Kidney epithelial cell (primary cell): ENCODE measurements around the gene GLCE. TPM values are rescaled to one million over a fixed set of nuclear protein-coding genes. Genes with fewer than 3 reads are reported as not detected.

Source experiments
- DNase-seq: peaks from one replicate; pipeline ENCODE4 v3.0.0-alpha.2; 2010; ENCODE audit warnings: low read depth
- H3K27me3 ChIP-seq: 2 replicates; pipeline ENCODE4 v1.6.0; 2011; ENCODE audit warnings: low read length; ENCODE audit not compliant: control insufficient read depth, insufficient read depth
- H3K36me3 ChIP-seq: 2 replicates; pipeline ENCODE4 v1.5.1; 2011; ENCODE audit warnings: low read length; ENCODE audit not compliant: control insufficient read depth, insufficient read depth
- H3K4me3 ChIP-seq: 2 replicates; pipeline ENCODE4 v1.5.1; 2011; ENCODE audit warnings: low read depth, mild to moderate bottlenecking, control low read depth, low read length
- total RNA-seq: library from RNA; depleted of rRNA; stranded (reverse); fragments of >200 nt; gene quantifications from 2 replicates; pipeline ENCODE4 v1.2.3, GENCODE V29; 2015
- TF ChIP-seq, protein P1 (sequence below): IDR thresholded peaks from 2 replicates; pipeline ENCODE4 v1.5.1; 2011; ENCODE audit warnings: mild to moderate bottlenecking, moderate library complexity, low read length, control low read depth, inconsistent platforms; ENCODE audit not compliant: insufficient read depth, poor library complexity, severe bottlenecking

Gene GLCE
- total RNA-seq, 1 donor from 2014 or later: 11.0 TPM

DNA sequence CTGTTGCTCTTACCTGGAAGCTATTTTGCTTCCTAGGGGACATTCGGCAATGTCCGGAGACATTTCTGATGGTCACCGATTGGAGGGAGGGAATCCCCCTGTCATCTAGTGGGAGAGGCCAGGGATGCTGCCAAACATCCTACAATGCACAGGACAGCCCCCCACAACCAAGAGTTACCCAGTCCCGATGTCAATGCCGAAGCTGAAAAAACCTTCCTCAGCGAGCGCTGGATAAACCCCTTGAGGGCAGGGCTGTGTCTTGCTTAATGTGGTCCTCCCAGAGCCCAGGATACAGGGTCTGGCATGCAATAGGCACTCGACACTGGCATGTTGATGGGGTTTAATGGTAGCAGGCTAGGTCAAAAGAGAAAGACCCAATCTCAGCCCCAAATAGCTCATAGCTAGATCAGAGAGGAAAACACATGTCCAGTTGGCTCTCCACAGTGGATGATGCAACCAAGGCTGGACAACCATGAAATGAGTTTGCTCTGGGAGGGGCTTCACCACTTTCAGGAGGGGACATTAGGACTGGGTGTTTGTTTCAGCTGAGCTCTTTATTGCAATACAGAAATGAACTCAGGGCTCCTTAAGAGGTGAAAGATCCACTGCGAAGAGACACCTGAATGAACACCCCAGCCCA, 121.8 kb downstream of the GLCE start:
- Histone ChIP-seq H3K36me3 (no peaks in the 10 kb centered on the region), H3K4me3 (no peak overlapping the region), H3K27me3 (no peaks in the 10 kb centered on the region)
- TF ChIP-seq, protein P1, sequence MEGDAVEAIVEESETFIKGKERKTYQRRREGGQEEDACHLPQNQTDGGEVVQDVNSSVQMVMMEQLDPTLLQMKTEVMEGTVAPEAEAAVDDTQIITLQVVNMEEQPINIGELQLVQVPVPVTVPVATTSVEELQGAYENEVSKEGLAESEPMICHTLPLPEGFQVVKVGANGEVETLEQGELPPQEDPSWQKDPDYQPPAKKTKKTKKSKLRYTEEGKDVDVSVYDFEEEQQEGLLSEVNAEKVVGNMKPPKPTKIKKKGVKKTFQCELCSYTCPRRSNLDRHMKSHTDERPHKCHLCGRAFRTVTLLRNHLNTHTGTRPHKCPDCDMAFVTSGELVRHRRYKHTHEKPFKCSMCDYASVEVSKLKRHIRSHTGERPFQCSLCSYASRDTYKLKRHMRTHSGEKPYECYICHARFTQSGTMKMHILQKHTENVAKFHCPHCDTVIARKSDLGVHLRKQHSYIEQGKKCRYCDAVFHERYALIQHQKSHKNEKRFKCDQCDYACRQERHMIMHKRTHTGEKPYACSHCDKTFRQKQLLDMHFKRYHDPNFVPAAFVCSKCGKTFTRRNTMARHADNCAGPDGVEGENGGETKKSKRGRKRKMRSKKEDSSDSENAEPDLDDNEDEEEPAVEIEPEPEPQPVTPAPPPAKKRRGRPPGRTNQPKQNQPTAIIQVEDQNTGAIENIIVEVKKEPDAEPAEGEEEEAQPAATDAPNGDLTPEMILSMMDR: no peak
- DNase-seq: no peak

DNA sequence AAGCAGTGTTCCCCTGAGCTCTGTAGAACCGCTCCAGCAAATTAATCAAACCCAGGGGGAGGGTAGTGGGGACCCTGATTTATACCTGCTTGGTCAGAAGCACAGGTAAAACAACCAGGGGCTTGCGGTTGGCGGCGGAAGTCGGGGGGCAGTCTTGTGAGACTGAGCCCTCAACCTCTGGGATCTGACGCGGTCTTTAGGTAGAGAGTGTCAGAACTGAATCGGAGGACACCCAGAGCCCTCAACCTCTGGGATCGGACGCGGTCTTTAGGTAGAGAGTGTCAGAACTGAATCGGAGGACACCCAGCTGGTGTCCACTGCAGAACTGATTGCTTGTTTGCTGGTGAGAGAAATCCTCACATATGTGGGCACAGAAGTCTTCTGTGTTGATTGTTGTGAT, 125.4 kb downstream of the GLCE start:
- TF ChIP-seq, protein P1: no peak
- no peak overlapping the region for H3K4me3 ChIP-seq
- no peaks in the 10 kb centered on the region for H3K27me3 ChIP-seq
- DNase-seq: no peak
- no peaks in the 10 kb centered on the region for H3K36me3 ChIP-seq

GRCh38 chr15:69288011-69288410, 127.6 kb downstream of the GLCE start:
- DNase-seq: no peak
- TF ChIP-seq, protein P1: no peak

DNA sequence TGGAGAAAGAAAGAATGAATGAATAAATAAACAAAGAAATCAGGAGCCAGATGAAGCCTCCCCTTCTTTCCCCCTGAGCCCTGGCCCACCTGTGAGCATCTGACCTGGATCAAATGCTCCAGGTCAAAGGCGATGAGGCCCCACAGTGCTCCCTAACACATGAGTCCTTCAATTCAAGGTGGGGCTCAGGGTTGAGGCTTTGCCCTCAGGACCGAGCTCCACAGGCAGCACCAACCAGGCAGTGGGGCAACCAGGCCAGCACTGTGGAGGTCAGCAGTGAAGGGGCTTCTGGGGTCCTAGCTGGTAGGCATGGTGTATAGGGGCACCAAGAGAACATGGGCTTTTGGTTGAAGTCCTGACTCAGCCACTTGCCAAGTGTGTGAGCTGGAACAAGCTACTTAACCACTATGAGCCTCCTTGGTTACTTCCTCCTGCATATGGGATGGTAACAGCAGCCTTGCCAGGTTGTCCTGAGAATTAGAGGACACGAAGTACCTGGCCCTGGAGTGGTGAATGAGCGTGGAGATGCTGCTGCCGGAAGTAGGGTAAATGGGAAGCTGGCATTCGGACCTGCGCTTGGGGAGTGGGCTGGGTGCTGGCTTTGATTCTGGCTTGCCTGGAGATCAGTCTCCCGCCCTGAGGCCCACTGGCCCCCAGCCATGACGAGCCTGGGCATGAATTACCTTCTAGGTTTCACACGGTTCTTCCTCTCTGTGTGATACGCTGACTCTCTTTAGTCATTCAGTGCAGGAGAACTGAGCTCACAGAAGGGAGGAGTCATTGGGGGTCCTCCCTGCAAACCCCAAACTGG, 128.3 kb downstream of the GLCE start:
- DNase-seq: no peak

More at GRCh38 chr15:69288011-69288410, 127.6 kb downstream of the GLCE start:
- H3K4me3 ChIP-seq: no peak overlapping the region
- no peaks in the 10 kb centered on the region for H3K27me3 ChIP-seq
- H3K36me3 ChIP-seq: no peaks in the 10 kb centered on the region

GRCh38 chr15:69289342-69290146, 129.1 kb downstream of the GLCE start:
- DNase-seq: no peak
- no peak overlapping the region for H3K4me3 ChIP-seq
- no peaks in the 10 kb centered on the region for H3K27me3 ChIP-seq
- no peaks in the 10 kb centered on the region for H3K36me3 ChIP-seq
- TF ChIP-seq, protein P1: no peak

More for the DNA sequence above, 128.3 kb downstream of the GLCE start:
- Histone ChIP-seq H3K36me3 (no peaks in the 10 kb centered on the region), H3K27me3 (no peaks in the 10 kb centered on the region), H3K4me3 (no peak overlapping the region)
- TF ChIP-seq, protein P1: no peak
